ENCODE results near the gene SYT15. TPM values are rescaled to one million over a fixed set of nuclear protein-coding genes. Genes with fewer than 3 reads are reported as not detected.

The SYT15 gene
- total RNA-seq, 4 donors from 2014 or later = 3.0 to 22.8 (median 14.0) TPM

GRCh38 chr10:46547541-46548497 is 31.1 kb upstream of the SYT15 start:
- DNase-seq = peak in 1 of 2 donors; percentile 15
- Histone ChIP-seq H3K27ac (no peak overlapping the region), H3K27me3 (no peaks in the 10 kb centered on the region), H3K4me1 (no peaks in the 10 kb centered on the region), H3K9me3 (no peaks in the 10 kb centered on the region), H3K4me3 (no peak overlapping the region), H3K36me3 (no peaks in the 10 kb centered on the region)
- TF ChIP-seq, protein P1, sequence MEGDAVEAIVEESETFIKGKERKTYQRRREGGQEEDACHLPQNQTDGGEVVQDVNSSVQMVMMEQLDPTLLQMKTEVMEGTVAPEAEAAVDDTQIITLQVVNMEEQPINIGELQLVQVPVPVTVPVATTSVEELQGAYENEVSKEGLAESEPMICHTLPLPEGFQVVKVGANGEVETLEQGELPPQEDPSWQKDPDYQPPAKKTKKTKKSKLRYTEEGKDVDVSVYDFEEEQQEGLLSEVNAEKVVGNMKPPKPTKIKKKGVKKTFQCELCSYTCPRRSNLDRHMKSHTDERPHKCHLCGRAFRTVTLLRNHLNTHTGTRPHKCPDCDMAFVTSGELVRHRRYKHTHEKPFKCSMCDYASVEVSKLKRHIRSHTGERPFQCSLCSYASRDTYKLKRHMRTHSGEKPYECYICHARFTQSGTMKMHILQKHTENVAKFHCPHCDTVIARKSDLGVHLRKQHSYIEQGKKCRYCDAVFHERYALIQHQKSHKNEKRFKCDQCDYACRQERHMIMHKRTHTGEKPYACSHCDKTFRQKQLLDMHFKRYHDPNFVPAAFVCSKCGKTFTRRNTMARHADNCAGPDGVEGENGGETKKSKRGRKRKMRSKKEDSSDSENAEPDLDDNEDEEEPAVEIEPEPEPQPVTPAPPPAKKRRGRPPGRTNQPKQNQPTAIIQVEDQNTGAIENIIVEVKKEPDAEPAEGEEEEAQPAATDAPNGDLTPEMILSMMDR (IDR thresholded peaks at IDR 0.05) = no peak
- no peak for TF ChIP-seq POLR2A (IDR thresholded peaks at IDR 0.05)
- intact Hi-C loops (cut with DNase I; ENCODE audit: low total_unique reads) = no loop called here

DNA sequence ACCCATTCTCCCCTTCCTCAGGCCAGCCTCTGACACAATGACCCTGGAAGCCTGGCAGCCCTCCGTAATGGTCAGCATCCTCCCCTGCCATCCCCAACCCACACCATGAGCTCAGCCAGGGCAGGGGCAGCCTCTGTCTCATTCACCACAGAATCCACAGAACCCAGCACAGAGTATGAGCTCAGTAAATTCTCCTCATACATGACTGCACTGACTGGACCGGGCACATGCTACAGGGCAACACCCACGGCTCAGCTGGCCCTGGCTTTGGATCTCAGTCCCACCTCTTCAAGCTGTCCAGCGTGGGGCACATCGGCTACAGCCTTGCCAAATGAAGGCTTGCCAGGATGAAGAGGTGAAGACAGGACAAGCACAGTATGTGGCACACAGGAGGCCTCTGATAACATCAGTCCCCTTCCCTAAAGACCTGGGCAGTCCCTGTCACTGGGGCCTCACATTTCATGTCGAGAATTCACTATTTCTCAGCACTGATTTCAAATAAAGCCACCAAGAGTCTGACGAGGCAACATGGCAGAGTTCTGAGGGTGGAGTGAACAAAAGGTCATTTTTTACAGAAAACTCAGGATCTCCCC is 30.3 kb upstream of the SYT15 start:
- peak in 1 of 2 donors; percentile 14 for DNase-seq
- Histone ChIP-seq H3K4me3 (no peak overlapping the region), H3K4me1 (no peaks in the 10 kb centered on the region), H3K27me3 (no peaks in the 10 kb centered on the region), H3K36me3 (no peaks in the 10 kb centered on the region), H3K9me3 (no peaks in the 10 kb centered on the region), H3K27ac (no peak overlapping the region)
- intact Hi-C loops (cut with DNase I; ENCODE audit: low total_unique reads) = no loop called here
- no peak for TF ChIP-seq POLR2A (IDR thresholded peaks at IDR 0.05)
- TF ChIP-seq, protein P1 (IDR thresholded peaks at IDR 0.05) = no peak

DNA sequence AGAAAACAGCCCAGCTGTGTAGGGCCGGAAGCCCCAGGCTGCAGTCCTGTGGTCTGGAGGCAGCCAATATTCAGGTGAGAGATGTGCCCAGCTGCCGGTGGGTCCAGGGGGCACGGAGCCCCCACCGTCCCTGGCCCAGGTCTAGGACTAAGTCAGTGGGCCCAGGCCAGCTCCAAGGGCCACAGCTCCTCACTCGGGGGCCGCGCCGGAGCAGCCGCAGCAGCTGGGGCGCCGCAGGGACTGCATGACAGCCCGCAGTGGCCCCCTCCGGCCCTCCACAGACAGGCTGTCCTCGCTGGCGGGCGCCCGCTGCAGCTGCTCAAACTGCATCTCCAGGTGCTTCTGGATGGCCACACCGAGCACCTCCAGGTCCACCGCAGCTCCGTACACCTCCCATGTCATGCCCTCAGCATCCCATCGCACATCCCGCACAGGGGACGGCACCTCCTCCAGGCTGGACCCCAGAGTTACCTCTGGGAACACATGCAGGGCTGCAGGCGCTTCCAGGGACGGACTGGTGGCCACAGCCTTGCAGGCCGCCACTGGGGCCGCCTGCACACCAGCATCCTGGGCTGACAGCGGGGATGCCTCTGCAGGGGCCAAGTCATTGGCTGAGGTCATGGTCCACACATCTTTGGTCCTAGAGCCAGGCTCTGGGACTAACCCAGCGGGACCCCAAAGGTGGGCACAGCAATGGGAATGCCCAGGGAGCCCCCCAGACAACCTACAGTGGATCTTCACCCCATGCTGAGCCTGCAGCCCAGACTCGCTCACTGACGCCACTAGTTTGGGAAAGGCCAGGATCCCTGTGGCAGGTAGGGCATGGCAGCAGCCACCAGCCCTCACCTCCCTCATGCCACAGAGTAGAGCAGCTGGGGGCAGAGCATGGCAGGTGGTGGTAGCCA is 29.5 kb upstream of the SYT15 start:
- Histone ChIP-seq H3K36me3 (no peaks in the 10 kb centered on the region), H3K27ac (no peak overlapping the region), H3K4me3 (no peak overlapping the region), H3K27me3 (no peaks in the 10 kb centered on the region), H3K9me3 (no peaks in the 10 kb centered on the region), H3K4me1 (no peaks in the 10 kb centered on the region)
- intact Hi-C loops (cut with DNase I; ENCODE audit: low total_unique reads) = no loop called here
- TF ChIP-seq, protein P1 (IDR thresholded peaks at IDR 0.05) = no peak
- no peak for TF ChIP-seq POLR2A (IDR thresholded peaks at IDR 0.05)
- peak in 1 of 2 donors; percentile 13 for DNase-seq

DNA sequence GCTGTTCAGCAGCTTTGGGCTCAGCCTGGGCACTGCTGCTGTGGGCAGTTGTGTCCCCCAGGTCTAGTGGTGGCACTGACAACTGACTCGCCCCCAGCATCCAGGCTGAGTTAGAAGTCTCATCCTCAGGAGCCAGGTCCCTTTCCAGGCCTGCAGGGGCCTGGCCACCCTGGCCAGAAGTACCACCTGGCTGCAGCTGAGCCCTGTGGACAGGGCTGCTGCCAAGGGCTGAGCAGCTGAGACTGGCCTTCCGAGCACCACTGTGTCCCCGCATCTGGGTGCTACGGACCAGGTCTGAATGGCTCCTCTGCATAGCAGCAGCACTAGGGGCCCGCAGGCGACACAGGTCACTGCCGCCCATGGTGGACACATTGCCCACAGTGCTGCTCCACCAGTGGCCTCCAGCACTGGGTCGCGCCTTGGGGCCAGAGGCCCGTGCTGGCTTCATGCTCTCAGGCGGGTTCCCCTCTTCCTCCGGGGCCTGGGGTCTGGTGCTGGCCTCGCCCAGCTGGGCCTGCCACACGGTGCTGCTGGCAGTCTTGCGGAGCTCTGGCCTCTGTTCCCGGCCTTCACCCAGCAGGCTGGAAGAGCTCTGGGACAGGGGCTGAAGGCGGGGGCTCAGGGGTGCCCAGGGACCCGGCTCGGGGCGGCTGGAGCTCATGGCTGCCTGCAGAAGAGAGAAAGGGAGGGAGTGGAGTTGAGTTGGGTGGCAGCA is 28.7 kb upstream of the SYT15 start:
- no peak overlapping the region for H3K4me3 ChIP-seq
- peak in 1 of 2 donors; percentile 15 for DNase-seq
- TF ChIP-seq, protein P1 (IDR thresholded peaks at IDR 0.05) = no peak
- TF ChIP-seq POLR2A (IDR thresholded peaks at IDR 0.05) = no peak
- no peak overlapping the region for H3K27ac ChIP-seq
- H3K9me3 ChIP-seq = no peaks in the 10 kb centered on the region
- intact Hi-C loops (cut with DNase I; ENCODE audit: low total_unique reads) = no loop called here
- H3K27me3 ChIP-seq = no peaks in the 10 kb centered on the region
- no peaks in the 10 kb centered on the region for H3K36me3 ChIP-seq
- H3K4me1 ChIP-seq = no peaks in the 10 kb centered on the region
